GM19468 (cell line): ENCODE data around the gene UCKL1.
"Not testable (repeated sequence)": the region's sequence is repeated elsewhere in the genome, so short reads cannot be mapped to it uniquely, and the experiment has no call there.

Experiments used
- ATAC-seq: cut with Tn5 transposase; IDR thresholded peaks from one replicate; pipeline ENCODE4 v1.9.1; 2021; ENCODE audit warnings: mild to moderate bottlenecking, moderate library complexity, moderate number of reproducible peaks; ENCODE audit not compliant: unreplicated experiment; ENCODE audit errors: extremely low read depth

The UCKL1 gene

DNA sequence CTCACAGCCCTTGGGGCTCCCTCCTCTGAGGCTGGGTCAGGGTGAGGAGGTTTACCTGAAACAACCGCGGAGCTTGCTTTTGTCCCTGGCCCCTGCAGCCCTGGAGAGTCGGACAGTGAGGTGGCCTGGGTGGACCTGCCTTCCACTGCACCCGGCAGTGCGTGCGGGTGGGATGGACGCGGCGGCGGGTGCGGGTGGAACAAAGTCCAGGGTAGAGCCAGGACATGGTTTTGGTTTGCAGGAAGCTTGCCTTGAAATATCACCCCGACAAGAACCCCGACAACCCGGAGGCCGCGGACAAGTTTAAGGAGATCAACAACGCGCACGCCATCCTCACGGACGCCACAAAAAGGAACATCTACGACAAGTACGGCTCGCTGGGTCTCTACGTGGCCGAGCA, 27.1 kb downstream of the UCKL1 start:
- ATAC-seq: no peak

- no peak for ATAC-seq
Measured at GRCh38 chr20:63926298-63926697, 29.9 kb downstream of the UCKL1 start.

DNA sequence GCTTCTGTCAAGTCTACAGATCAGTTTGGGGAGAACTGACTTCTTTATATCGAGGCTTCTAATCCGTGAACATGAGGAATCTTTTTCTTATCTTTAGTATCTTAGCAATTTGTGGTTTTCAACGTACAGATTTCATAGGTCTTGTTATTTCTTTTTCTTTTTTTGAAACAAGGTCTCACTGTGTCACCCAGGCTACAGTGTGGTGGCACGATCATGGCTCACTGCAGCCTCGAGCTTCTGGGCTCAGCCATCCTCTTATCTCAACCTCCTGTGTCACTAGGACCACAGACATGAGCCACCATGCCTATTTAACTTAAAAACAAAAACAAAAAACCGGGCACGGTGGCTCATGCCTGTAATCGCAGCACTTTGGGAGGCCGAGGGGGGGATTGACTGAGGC, 32.0 kb downstream of the UCKL1 start:
- no peak for ATAC-seq

- ATAC-seq: no peak
Measured at GRCh38 chr20:63923651-63924050, 32.6 kb downstream of the UCKL1 start.

DNA sequence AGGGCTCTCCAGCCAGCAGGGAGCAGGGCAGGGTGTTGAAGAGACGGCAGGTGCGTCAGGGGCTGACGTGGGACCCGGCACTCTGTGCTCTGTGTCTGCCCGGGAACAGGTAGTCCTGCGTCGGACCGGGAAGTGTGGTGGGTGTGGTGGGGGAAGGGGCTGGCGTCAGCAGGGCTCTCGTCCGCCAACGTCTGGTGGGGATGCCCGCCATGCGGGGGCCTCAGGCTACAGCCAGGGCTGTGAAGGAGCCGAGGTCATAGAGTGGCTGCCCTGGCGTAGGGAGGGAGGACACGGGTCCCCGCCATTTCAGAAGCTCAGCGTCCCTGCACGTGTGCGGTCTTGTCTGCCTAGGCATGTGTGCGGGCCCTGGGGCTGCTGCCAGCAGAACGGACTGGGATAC, 36.0 kb downstream of the UCKL1 start:
- no peak for ATAC-seq

GRCh38 chr20:63919130-63919529, 37.1 kb downstream of the UCKL1 start:
- ATAC-seq: no peak

DNA sequence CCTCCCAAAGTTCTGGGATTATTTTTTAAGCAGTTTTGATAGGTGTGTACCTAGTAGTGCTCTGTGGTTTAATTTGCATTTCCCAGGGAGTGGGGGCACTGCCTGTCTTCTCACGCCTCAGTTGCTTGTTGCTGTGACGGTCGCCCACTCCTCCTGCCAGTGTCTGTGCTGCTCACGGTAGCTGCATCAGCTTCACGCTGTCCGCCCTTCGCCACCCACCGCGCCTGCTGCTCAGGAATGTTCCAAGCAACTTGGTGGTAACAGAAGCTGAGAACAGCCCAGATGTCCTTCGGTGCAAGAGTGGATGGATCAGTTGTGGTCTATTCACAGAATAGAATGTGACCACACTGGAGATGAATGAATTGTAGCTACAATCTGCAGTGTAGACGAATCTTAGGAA, 38.4 kb downstream of the UCKL1 start:
- no peak for ATAC-seq

- not testable (repeated sequence) for ATAC-seq
Measured at GRCh38 chr20:63916371-63916939, 39.8 kb downstream of the UCKL1 start.

DNA sequence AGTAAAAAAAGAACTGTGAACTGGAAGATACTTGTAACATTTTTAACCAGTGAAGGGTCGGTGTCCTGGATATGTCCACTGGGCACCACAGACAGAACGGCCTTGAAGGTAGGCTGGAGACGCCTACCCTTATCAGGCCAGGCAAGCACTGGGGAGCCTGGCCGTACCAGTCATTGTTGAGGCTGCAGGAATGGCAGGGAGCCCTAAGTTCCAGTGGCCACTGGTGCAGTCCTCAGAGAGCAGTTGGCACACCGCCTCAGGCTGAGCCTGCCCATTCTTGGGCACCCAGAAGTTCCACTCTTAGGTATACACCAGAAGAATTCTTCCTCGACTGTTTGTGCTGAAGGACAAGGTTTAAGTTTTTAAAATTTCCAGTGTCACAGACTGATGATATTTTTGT, 40.7 kb downstream of the UCKL1 start:
- ATAC-seq: no peak

- ATAC-seq: no peak
Measured at GRCh38 chr20:63913768-63914167, 42.4 kb downstream of the UCKL1 start.

DNA sequence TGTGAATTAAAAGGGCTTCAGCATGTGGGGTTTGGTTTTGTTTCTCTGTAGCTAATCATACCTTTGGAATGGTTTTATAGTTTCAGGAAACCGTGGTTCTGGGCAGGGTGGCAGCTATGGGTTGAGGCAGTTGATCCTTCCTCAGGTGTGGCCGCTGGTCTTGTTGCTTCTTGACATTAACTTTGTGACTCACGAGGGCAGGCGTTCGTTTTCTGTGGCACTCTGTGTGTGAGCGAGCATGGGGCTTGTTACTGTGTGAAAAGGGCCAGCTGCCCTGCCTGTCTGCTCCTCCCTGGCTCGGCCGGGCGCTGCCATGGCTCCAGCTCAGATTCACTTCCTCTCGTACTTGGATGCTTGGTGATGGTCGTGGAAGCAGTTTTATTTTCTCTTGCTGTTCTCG, 45.0 kb downstream of the UCKL1 start:
- ATAC-seq: no peak

GRCh38 chr20:63908008-63908682, 48.1 kb downstream of the UCKL1 start:
- ATAC-seq: no peak

DNA sequence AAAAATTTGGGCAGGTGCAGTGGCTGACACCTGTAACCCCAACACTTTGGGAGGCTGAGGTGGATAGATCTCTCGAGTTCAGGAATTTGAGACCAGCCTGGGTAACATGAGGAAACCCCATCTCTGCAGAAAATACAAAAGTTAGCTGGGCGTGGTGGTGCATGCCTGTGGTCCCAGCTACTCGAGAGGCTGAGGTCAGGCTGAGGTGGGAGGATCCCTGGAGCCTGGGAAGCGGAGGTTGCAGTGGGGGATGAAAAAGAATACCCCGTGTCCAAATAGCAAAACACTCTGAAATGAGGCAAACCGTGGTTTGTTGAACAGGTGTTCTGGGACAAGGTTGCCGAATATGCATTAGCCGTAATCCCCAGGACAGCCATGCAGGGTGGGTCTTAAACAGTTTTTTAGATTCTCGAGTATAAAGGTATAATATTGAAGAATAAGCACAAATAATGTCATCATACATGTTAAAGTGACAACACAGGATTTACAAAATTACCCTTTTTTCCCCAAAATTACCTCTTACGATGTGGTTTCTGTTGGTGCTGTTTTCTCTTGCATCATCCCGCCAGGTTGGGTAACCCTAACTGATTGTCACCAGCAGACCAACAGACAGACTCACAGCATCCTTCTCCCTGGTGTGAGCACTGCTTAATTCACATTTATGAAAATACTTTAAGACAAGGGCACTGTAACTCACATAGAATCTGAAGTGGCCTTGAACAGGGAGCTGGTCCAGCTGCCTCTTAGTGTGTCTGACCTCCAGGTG, 52.2 kb downstream of the UCKL1 start:
- no peak for ATAC-seq

- ATAC-seq: no peak
Measured at GRCh38 chr20:63900413-63900812, 55.8 kb downstream of the UCKL1 start.

GRCh38 chr20:63898882-63899558, 57.2 kb downstream of the UCKL1 start:
- ATAC-seq: no peak

GRCh38 chr20:63897978-63898561, 58.1 kb downstream of the UCKL1 start:
- ATAC-seq: no peak

DNA sequence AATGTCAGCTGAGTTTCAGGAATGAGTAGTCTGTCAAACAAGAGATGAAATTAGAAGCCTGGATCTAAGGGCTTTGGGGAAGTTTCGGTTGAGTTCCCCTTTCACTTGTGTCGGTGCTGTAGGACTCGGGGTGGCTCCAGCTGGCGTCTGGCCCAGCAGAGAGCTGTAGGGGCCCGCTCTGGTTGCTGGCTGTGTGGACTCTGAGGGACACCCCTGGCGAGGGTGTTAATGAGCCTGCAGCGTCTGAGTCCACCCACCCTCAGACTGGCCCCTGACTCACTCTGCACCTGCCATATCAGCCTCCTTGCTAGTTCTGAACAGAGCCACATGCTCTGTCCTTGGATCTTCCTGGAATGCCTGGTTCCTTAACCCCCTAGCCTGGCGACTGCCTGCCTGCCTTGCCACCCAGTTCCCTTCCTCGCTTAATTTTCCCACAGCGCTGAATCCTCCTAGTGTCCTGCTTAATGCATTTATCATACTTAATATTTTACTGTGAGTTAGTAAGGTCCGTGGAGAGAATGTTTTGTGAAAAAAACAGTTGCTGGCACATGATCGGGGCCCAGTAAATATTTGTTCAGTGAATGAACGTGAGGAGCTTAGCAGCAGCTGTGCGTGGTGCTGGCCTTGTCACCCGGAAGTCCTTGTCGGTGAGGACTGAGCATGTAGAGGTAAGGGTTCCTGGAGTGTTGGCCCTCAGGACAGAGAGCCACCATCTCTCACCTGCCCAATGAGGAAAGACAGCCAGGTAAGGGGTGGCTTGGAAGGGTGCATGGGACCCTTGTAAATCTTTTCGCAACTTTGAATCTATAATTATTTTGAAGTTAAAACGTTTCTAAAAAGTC, 59.7 kb downstream of the UCKL1 start:
- ATAC-seq: no peak

DNA sequence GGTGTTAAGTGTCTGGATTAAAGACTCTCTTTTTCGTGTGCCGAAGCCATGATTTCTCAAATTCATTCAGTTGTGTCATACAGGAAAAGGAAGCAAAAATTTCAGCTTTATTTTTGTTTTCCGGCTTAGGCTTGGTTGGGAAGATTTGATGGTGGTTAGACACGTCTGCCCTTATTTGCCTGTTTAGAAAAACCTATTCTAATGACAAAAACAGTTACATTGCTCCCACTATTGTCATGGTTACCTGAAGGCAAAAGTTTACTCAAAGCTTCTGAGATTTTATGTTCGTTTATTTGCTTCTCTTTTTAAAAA, 60.3 kb downstream of the UCKL1 start:
- no peak for ATAC-seq

- no peak for ATAC-seq
Measured at GRCh38 chr20:63895202-63895951, 60.8 kb downstream of the UCKL1 start.
